ENCODE results near the gene UAP1L1.

GRCh38 chr9:137129456-137130175 is 52.3 kb downstream of the UAP1L1 start:
- TF ChIP-seq, protein P1, sequence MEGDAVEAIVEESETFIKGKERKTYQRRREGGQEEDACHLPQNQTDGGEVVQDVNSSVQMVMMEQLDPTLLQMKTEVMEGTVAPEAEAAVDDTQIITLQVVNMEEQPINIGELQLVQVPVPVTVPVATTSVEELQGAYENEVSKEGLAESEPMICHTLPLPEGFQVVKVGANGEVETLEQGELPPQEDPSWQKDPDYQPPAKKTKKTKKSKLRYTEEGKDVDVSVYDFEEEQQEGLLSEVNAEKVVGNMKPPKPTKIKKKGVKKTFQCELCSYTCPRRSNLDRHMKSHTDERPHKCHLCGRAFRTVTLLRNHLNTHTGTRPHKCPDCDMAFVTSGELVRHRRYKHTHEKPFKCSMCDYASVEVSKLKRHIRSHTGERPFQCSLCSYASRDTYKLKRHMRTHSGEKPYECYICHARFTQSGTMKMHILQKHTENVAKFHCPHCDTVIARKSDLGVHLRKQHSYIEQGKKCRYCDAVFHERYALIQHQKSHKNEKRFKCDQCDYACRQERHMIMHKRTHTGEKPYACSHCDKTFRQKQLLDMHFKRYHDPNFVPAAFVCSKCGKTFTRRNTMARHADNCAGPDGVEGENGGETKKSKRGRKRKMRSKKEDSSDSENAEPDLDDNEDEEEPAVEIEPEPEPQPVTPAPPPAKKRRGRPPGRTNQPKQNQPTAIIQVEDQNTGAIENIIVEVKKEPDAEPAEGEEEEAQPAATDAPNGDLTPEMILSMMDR (tag by site-specific recombination; IDR thresholded peaks at IDR 0.05) = no peak
- TF ChIP-seq ZBTB49 (tag by site-specific recombination; IDR thresholded peaks at IDR 0.05; ENCODE audit: low read depth) = no peak
- TF ChIP-seq, protein P2, sequence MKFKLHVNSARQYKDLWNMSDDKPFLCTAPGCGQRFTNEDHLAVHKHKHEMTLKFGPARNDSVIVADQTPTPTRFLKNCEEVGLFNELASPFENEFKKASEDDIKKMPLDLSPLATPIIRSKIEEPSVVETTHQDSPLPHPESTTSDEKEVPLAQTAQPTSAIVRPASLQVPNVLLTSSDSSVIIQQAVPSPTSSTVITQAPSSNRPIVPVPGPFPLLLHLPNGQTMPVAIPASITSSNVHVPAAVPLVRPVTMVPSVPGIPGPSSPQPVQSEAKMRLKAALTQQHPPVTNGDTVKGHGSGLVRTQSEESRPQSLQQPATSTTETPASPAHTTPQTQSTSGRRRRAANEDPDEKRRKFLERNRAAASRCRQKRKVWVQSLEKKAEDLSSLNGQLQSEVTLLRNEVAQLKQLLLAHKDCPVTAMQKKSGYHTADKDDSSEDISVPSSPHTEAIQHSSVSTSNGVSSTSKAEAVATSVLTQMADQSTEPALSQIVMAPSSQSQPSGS (tag by site-specific recombination; IDR thresholded peaks at IDR 0.05; ENCODE audit: low read depth) = no peak
- no peak for TF ChIP-seq PRDM10 (tag by site-specific recombination; IDR thresholded peaks at IDR 0.05)
- TF ChIP-seq PBX3 (CRISPR knock-in tag; IDR thresholded peaks at IDR 0.05) = peak; percentile 81; the same call in 1 of the 2 replicates
- peak; percentile 70 for TF ChIP-seq SP2 (tag by site-specific recombination; IDR thresholded peaks at IDR 0.05)
- no peak for TF ChIP-seq ZNF274 (IDR thresholded peaks at IDR 0.05; ENCODE audit: low read length)
- TF ChIP-seq ZNF274 (tag by site-specific recombination; IDR thresholded peaks at IDR 0.05; ENCODE audit: borderline replicate concordance) = no peak
- no peak for TF ChIP-seq ZNF837 (tag by site-specific recombination; IDR thresholded peaks at IDR 0.05)
- TF ChIP-seq ZNF350 (tag by site-specific recombination; IDR thresholded peaks at IDR 0.05) = no peak
